Ureter (tissue), 1 donor: ENCODE measurements around the gene CD55. TPM values are rescaled to one million over a fixed set of nuclear protein-coding genes. Genes with fewer than 3 reads are reported as not detected.

Experiments used
- DNase-seq: peaks from one replicate; pipeline ENCODE4 v3.0.0-alpha.2; 2020; ENCODE audit warnings: low spot score
- total RNA-seq: library from RNA; stranded (reverse); gene quantifications from one replicate; pipeline ENCODE4 v1.2.4, GENCODE V29; 2023
- donor health status: DM: yes; HTN: yes; CAD: no.

Gene CD55, protein sequence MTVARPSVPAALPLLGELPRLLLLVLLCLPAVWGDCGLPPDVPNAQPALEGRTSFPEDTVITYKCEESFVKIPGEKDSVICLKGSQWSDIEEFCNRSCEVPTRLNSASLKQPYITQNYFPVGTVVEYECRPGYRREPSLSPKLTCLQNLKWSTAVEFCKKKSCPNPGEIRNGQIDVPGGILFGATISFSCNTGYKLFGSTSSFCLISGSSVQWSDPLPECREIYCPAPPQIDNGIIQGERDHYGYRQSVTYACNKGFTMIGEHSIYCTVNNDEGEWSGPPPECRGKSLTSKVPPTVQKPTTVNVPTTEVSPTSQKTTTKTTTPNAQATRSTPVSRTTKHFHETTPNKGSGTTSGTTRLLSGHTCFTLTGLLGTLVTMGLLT
- 89.0 TPM for total RNA-seq

DNA sequence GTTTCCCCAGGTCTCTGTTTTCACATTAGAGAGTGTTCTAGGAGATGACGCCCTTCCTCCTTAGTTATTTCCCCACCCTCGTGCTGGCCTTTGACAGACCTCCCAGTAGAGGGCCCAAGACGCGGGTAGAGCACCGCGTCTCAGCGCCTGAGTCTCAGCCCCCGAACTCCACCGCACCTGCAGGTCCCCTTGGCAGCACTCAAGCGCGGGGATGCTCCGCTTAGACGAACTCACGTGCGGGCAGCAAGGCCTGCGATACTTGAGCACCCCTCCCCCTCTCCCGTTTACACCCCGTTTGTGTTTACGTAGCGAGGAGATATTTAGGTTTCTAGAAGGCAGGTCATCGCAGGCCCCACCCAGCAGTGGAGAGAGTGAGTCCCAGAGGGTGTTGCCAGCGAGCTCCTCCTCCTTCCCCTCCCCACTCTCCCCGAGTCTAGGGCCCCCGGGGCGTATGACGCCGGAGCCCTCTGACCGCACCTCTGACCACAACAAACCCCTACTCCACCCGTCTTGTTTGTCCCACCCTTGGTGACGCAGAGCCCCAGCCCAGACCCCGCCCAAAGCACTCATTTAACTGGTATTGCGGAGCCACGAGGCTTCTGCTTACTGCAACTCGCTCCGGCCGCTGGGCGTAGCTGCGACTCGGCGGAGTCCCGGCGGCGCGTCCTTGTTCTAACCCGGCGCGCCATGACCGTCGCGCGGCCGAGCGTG lies at the start of gene CD55:
Gene CD55, plus strand, starts transcription at position 600 of the 711 bp plus-strand sequence. Its CDS starts 88 bp downstream, at position 688.
- DNase-seq = peak; percentile 97

DNA sequence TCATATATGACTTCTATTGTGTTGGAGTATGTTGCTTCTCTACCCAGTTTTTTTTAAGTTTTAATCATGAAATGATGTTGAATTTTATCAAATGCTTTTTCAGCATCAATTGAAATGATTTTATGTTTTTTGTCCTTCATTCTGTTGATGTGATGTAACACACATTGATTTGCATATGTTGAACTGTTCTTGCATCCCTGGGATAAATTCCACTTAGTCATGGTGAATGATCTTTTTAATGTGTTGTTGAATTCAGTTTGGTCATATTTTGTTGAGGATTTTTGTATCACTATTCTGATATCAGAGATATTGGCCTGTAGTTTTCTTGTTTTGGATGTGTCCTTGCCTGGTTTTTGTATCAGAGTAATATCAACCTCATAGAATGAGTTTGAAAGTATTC lies 46.6 kb upstream of the CD55 start:
- no peak for DNase-seq

DNA sequence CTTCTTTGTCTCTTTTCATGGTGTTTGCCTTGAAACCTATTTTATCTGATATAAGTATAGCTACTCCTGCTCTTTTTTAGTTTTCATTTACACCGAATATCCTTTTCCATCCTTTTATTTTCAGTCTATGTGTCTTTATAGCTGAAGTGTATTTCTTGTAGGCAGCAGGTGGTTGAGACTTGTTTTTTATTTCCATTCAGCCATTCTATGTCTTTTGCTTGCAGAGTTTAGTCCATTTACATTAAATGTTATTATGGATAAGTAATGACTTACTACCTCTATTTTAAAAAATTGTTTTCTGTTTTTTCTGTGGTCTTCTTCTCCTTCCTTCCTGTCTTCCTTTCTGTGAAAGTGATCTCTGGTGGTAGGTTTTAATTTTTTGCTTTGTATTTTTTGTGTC lies 45.0 kb upstream of the CD55 start:
- DNase-seq = no peak

DNA sequence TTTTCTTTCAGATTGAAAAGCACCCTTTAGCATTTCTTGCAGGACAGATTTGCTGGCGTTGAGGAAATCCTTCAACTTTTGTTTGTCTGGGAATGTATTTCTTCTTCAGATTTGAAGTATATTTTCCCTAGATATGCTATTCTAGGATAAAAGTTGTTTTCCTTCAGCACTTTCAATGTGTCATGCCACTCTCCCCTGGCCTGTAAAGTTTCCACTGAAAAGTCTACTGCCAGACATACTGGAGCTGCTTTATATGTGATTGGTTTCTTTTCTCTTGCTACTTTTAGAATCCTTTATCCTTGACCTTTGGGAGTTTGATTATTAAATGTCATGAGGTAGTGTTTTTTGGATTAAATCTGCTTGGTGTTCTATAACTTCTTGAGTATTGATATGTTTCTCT lies 44.2 kb upstream of the CD55 start:
- no peak for DNase-seq

DNA sequence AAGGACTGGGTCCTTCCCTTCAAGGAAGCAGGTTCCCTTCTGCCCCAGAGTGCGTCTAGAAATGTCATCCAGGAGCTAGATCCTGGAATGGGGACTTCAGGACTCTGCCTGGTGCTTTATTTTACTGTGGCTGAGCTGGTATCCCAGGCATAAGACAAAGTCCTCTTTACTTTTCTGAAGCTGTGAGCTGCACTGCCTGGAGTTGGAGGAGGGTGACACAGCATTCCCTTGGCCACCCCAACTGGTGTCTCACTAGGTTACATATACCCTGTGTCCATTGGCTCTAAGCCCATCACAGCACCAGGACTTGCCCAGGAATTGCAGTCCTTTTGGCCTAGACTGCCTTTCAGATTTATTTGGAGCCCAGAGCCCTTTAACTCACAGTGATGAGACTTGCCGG lies 41.8 kb upstream of the CD55 start:
- no peak for DNase-seq

DNA sequence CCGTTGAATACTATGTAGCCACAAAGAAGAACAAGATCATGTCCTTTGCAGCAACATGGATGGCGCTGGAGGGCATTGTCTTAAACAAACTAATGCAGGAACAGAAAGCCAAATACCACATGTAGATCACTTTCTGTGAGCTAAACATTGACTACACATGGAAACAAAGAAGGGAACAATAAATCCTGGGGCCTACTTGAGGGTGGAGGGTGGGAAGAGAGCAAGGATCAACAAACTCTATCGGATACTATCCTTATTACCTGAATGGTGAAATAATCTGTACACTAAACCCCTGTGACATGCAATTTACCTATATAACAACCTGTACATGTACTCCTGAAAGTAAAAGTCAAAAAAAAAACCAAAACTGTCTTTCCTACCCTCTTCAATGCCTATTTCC lies 40.8 kb upstream of the CD55 start:
- DNase-seq = no peak

DNA sequence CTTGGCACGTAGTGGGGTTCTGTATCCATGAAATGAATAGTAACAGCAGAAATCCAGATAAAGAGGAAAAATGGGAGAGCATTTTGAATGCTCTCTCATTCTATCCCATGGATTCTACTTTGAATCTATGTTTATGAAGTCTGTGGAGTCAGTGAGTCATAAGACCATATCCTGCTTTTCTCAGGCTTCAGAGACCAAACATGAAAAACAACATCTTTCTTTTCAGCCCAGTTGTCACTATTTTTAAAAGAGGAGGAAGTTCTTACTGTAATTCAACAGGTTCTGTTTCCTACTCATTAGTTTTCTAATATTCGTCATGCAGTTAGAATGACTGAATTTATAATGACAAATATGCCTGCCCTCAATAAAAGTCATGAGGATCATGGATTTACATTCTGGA lies 39.4 kb upstream of the CD55 start:
- no peak for DNase-seq

DNA sequence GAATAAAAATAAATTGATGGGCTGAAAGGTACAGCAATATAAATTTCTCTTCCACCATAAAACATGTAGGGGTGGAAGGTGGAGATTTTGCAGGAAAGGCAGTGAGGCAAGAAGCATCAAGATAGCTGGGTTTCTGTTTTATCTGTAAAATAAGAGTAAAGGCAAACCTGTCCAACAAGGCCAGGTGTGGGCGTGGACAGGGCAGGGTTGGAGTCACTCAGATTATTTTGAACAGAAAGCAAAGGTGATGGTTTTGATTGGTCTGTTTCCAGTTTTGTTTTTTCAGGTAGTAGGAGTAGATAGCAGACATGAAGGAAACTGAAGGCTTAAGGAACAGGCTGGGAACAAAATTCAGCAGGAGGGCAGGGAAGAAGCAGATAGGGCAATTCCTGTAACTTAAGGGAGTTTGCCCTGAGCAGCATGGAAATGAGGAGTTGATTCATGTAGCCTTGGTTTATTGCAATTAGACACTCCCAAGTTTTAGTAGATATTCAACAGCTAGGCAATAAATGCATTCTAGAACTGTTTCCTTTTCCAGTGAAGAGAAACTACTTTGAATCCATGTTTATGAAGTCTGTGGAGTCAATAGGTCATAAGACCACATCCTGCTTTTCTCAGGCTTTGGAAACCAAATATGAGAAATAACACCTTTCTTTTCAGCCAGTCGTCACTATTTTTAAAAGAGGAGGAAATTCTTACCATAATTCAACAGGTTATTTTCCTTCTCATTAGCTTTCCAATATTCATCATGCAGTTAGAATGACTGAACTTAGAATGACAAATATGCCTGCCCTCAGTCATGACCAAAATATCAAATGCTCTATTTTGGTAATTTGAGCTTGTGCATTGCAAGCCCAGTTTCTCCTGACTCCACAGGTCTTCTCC lies 38.7 kb upstream of the CD55 start:
- peak; percentile 55 for DNase-seq

DNA sequence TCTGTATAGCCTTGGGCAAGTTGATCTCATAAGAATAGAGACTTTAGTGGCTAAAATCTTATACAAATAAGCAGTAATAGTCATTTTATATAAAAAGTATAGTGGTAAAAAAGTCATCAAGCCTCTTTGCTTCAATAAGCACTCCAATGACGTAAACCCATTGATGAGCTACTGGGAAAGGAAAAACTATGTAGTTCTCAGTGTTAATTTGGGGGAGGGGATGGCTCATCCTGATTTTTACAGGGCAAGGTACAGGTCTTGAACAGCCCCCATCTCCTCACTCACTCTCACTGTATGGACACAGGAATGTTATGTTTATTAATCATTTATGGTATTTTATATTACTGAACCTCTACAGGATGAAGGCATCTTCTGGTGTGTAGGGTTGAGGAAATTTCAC lies 38.1 kb upstream of the CD55 start:
- DNase-seq = no peak

DNA sequence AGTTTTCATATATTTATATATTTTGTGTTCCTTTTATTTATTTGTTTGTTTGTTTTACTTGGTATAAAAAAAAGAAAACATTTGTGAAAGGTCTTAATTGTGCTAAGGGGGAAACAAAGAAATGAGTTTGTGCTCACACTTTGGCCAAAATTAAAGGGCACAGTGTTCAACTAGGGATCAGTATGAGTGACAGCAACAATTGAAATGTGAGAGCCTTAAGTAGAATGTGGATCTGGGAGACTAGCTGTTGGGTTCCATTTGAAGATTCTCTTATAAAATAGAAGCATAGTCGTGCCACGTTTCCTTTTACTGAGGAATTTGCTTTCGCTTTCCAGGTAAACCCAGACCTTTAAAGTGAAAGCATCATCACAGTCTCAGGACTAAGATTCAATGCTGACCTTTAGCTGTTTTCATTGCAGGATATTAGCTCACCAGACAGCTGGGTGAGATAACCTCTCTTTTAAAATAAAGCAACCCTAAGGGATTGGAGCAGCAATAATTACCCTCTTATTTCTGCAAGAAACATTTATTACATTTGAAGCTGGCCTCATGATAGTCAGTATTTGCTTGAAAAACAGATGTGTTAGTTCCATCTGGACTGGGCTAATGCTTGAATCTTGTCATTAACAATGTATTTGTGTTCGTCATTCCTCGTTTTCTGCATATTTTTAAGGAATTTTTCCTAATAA lies 37.1 kb upstream of the CD55 start:
- DNase-seq = no peak

DNA sequence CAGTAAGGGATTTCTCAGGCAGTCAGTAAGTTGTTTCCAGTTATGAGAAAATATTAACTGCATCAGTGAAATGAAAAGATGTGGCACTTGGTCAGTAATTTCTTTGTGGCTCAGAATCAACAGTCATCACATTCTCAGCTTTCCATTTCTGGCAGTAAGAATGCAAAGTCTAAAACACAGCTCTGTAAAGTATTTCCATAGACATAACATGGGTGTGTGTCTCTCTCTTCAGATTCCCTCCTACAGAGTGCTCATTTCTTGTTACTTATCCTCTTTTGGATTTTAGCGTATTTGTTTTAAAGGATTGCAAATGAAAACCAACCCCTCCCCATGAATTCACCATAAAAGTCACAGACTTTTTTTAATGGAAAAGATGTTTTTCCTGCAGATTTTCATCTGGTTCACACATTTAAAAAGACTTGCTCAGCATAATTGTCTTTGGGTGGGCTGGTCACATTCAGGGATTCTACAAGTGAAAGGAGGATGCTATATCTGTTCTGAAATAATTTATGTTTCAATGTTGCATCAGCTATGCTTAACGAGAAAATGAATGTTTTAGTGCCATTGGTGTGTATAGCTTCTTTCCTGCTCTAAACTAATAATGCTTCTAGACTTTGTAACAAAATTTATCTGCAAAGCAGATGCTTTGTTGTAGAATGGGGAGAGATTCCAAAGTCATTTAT lies 34.6 kb upstream of the CD55 start:
- DNase-seq = no peak

DNA sequence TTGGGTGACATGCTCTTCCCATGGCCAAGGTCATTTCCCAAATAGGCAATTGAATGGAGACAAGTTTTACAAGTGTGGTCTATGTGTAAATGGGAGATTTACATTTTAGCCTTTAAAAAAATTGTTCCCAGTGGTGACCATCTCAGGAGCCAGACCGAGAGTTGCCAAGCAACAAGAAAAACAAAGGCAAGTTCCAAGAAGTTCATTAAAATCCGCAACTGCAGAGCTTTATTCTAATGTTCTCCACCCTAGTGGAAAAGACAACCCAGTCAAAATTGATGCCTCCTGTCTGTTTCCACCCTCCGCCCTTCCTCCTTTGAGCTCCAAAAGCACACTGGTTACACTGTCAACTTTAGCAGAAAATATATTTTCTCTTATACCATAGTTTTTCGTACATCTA lies 33.2 kb upstream of the CD55 start:
- no peak for DNase-seq

DNA sequence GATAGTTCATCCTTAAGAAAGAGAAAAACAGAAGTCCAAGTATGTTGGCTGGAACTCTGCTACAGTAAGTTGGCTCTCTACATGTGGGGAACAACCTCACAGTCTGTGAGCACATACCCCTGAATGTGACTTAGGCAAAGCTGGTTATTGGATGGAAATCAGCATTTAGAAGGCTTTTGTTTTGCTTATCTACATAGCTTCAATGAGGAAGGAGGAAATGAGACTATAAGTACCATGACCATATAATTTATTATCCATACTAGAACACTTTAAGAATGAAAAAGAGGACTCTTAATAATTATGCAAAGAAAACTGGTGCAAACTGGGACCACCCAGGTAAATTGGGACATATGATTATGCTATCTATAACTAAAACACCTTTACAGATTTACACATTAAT lies 31.7 kb upstream of the CD55 start:
- no peak for DNase-seq

DNA sequence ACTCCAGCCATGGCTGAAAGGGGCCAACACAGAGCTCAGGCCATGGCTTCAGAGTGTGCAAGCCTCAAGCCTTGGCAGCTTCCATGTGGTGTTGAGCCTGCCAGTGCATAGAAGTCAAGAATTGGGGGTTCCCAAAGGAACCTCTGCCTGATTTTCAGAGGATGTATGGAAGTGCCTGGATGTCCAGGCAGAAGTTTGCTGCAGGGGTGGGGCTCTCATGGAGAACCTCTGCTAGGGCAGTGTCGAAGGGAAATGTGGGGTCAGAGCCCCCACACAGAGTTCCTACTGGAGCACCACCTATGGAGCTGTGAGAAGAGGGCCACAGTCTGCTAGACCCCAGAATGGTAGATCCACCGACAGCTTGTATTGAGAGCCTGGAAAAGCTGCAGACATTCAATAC lies 29.8 kb upstream of the CD55 start:
- DNase-seq = no peak

DNA sequence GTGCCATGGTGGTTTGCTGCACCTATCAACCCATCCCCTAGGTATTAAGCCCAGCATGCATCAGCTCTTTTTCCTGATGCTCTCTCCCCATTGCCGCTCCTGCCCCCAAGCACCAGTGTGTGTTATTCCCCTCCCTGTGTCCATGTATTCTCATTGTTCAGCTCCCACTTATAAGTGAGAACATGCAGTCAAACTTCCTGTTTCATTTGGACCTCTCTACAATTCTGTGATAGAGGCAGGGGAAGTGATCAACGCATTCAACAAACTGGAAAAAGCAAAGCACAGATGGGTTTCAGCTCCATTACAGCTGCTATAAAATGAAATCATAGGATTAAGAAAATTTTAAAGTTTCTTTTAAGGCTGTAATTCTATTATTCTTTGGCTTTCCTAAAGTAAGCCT lies 23.3 kb upstream of the CD55 start:
- no peak for DNase-seq

DNA sequence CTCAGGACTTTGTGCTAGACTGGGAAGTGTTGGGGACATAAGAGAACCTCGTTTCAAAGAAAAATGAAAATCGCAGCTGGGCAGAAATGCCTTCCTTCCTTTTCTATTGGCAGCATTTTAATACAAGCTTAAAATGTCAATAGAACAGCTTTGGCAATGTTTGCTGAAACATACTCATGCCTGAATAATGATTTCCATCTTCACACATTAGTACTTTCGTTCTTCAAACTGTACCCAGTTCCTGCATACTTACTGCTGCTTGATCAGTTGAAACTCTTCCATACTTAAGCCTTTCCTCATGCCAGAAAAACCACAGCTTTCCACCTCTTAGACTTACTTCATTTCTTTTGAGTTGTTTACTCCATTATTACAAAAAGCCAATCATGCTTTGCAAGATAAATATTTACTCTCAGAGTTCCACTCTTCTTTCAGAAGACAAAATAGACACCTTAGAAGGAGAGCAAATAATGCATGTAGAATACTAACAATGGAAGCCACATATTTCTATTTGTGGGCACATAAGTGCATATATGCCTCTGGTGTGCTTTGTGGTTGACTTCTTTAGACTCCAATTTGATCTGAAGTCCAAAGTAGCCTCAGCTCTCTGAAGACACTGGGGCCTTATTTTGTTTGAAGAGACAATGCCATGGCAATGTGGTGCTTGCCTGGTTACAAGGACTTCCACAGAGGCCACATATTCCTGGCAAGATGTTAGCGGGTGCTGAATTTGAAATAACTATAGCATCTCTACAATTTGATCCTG lies 22.7 kb upstream of the CD55 start:
- no peak for DNase-seq

DNA sequence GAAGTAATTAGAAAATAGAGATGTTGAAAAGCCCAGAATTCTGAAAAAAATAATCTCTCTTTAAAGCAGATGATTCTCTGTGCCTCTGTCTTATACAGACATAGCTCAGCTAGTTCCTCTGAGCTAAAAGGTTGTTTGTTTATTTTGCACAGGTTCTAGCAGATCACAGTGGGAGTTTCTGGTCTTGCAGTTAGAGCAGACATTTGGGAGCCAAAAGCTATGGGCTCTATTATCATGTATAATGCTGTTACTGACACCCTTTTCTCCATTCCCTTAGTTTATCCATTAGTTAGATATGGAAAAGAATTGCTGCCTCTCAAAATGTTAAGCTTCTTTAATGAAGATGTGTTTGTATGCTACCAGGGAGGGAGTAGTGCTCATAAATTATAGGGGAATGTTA lies 20.5 kb upstream of the CD55 start:
- DNase-seq = no peak

DNA sequence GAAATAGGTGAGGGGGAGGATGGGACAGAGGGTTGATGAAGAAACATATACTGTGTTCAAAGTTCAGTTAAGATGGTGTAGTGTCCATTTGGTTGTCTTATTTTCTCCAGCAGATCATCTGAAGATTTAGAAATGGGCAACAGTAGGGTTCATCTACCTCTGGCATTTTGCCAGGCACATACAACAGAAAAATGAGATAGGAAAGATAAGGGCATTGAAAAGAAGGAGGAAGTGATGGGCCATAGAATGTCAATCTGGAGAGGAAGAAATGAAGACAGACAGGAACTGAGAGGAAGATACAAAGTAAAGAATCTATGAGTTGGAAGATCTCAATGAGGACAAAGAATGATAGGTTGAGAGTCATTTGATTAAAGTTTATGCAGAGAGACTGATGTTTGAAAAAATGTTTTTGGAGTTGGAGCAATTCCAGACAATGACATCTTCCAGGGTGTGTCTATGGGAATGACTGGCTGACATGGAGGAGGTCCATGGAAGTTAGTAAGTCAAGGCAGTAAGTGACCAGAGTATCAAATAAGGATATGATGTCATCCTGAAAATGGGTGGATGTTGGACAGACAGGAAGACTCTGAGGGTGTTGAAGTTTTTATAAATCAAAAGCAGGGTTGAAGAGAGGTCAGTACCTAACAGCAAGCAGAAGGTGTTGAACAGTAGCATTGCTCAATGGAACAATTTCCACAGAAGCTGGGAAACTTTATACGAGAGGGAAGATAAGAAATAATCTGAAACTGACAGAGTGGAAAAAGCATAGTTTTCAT lies 18.7 kb upstream of the CD55 start:
- DNase-seq = no peak

DNA sequence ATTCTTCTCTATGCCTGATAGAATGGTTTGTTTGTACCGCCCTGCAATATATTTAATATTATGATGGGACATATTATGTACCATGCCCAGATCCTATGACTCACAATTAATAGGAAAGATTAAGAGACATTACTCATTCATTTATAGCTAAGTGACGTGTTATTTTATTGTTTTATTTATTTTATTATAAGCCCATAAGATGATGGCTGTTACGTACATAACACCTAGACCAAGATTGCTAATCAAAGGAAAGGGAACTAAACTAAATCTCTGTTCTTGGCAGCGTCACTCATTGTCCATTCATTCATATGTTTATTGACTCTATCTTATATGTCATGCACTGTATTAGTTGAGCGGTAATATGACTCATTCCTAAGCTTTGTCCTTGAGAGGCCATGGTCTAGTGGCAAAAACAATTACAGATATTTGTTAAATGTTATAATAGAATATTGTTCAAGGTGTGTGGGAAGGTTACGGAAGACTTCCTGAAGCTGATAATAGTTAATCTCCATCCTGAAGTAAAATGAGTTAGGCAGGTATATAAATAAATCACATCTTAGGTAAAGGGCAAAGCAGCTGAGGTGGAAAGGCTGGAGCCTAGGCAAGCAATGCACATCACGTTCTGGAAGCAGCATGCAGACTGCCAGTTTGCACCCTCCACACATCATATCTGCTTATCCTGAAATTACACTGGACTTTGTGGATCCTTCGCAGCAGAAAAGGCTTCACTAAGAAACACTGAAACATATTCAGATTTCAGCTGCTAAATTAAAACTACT lies 16.6 kb upstream of the CD55 start:
- no peak for DNase-seq
